HepG2 (cell line): ENCODE measurements around the gene PVRIG. TPM values are rescaled to one million over a fixed set of nuclear protein-coding genes. Genes with fewer than 3 reads are reported as not detected.

ENCODE experiments used
- ATAC-seq: fragments of 200-7000 bp; cut with Tn5 transposase; 3 replicates; pipeline ENCODE4 v1.9.1; 2020; ENCODE audit warnings: mild to moderate bottlenecking, moderate library complexity
- BruUV-seq: library from RNA; stranded (reverse); fragments of 400-500 nt; replicated peaks from 2 replicates; lab custom pipeline; 2021; lab: Mats Ljungman, UMichigan
- CTCF ChIA-PET: fragments of 300-600 bp; formaldehyde crosslinking; extraction: SDS; loops from one replicate; lab custom pipeline; 2021; ENCODE audit warnings: low total read pairs, inconsistent platforms, low intra/inter-chr PET ratio; lab: Yijun Ruan, JAX
- POLR2A ChIA-PET: fragments of 350-600 bp; sonication (Branson Sonifier 250); formaldehyde crosslinking; loops from one replicate; lab custom pipeline; 2020; ENCODE audit warnings: antibody characterized with exemption, inconsistent platforms; lab: Yijun Ruan, JAX
- DNase-seq: peaks from one replicate; pipeline ENCODE4 v3.0.0-alpha.2; 2015; ENCODE audit warnings: low spot score
- FAIRE-seq: peaks from 3 replicates; lab custom pipeline; 2011; peaks lifted over from hg19 to GRCh38; lab: Jason Lieb, UNC
- H2AFZ ChIP-seq: one replicate; pipeline ENCODE4 v1.6.1; 2011; ENCODE audit warnings: low read length, inconsistent platforms
- H3K27ac ChIP-seq: fragments of 300-600 bp; 3 replicates; pipeline ENCODE4 v1.8.0; 2011; ENCODE audit warnings: mixed run types, mild to moderate bottlenecking, mixed read lengths, low read length, inconsistent platforms; ENCODE audit not compliant: insufficient read depth; ENCODE audit errors: extremely low read length
- H3K27me3 ChIP-seq, 2 experiments: fragments of 200-600 bp in 1 of 2; 2 replicates in 1 of 2; 3 replicates in 1 of 2; pipeline versions ENCODE4 v1.6.0 to v1.8.0; 2011; ENCODE audit warnings: low read length in 2 of 2, mild to moderate bottlenecking in 2 of 2, moderate library complexity in 2 of 2, inconsistent platforms in 1 of 2; ENCODE audit not compliant: insufficient read depth in 2 of 2, control insufficient read depth in 1 of 2
- H3K36me3 ChIP-seq, 2 experiments: fragments of 200-600 bp in 1 of 2; replicated peaks in 1 of 2; 2 replicates in 1 of 2; 3 replicates in 1 of 2; pipeline versions ENCODE4 v1.5.1 to v1.8.0; 2011; ENCODE audit warnings: low read length in 2 of 2, inconsistent platforms in 1 of 2; ENCODE audit not compliant: insufficient read depth in 2 of 2, control insufficient read depth in 1 of 2
- H3K4me1 ChIP-seq: 2 replicates; pipeline ENCODE4 v1.5.1; 2012; ENCODE audit warnings: low read length, inconsistent platforms; ENCODE audit not compliant: insufficient read depth
- H3K4me2 ChIP-seq: 2 replicates; pipeline ENCODE4 v1.6.0; 2011; ENCODE audit warnings: low read depth, low read length, inconsistent platforms
- H3K4me3 ChIP-seq, 3 experiments: fragments of 200-600 bp in 1 of 3; sonication (generic), shearing (Covaris generic) in 1 of 3; replicated peaks in 1 of 3; 2 replicates each; pipeline ENCODE4 v1.5.1; 2011 to 2016; ENCODE audit warnings: low read length in 3 of 3, inconsistent platforms in 2 of 3, low read depth in 2 of 3, mild to moderate bottlenecking in 2 of 3, control low read depth in 1 of 3, mixed read lengths in 1 of 3; ENCODE audit not compliant: insufficient read depth in 1 of 3
- H3K79me2 ChIP-seq: one replicate; pipeline ENCODE4 v1.6.1; 2011; ENCODE audit warnings: low read length, inconsistent platforms; ENCODE audit not compliant: insufficient read depth
- H3K9ac ChIP-seq: 2 replicates; pipeline ENCODE4 v1.6.0; 2011; ENCODE audit warnings: mild to moderate bottlenecking, low read depth, low read length, inconsistent platforms; ENCODE audit not compliant: insufficient read depth
- H3K9me3 ChIP-seq: 2 replicates; pipeline ENCODE4 v1.5.1; 2012; ENCODE audit warnings: mild to moderate bottlenecking, low read length
- H4K20me1 ChIP-seq: 2 replicates; pipeline ENCODE4 v1.6.0; 2011; ENCODE audit warnings: inconsistent platforms, mild to moderate bottlenecking, low read length, moderate library complexity; ENCODE audit not compliant: insufficient read depth
- CREB1 ChIP-seq, 2 experiments: fragments of 450-650 bp in 1 of 2; IDR thresholded peaks; 2 replicates each; pipeline ENCODE4 v1.6.1; 2016 to 2017; ENCODE audit warnings: control low read depth in 1 of 2, mild to moderate bottlenecking in 1 of 2, missing compliant biosample characterization in 1 of 2, missing genetic modification characterization in 1 of 2
- EEA1 ChIP-seq: sonication (generic); formaldehyde crosslinking; IDR thresholded peaks from 2 replicates; pipeline ENCODE4 v1.5.1; 2020; ENCODE audit warnings: mild to moderate bottlenecking, missing genetic modification reagents, borderline replicate concordance
- HDAC1 ChIP-seq: sonication (generic); formaldehyde crosslinking; IDR thresholded peaks from 2 replicates; pipeline ENCODE4 v1.5.1; 2020; ENCODE audit warnings: mild to moderate bottlenecking, missing genetic modification reagents
- HNF4A ChIP-seq: sonication (generic); formaldehyde crosslinking; IDR thresholded peaks from 2 replicates; pipeline ENCODE4 v1.4.0; 2020; ENCODE audit warnings: missing genetic modification reagents
- IRX3 ChIP-seq: sonication (generic); formaldehyde crosslinking; IDR thresholded peaks from 2 replicates; pipeline ENCODE4 v1.8.1; 2023; ENCODE audit warnings: mild to moderate bottlenecking, low read depth, missing genetic modification reagents, borderline replicate concordance
- MTF2 ChIP-seq: sonication (generic); formaldehyde crosslinking; IDR thresholded peaks from 2 replicates; pipeline ENCODE4 v1.5.0; 2020; ENCODE audit warnings: missing genetic modification reagents, borderline replicate concordance
- NFE2 ChIP-seq: sonication (generic); formaldehyde crosslinking; IDR thresholded peaks from 2 replicates; pipeline ENCODE4 v1.4.0; 2020; ENCODE audit warnings: missing genetic modification reagents
- PAX8 ChIP-seq: sonication (generic); formaldehyde crosslinking; IDR thresholded peaks from 2 replicates; pipeline ENCODE4 v1.8.0; 2022; ENCODE audit warnings: mild to moderate bottlenecking, missing genetic modification reagents, borderline replicate concordance
- PAXIP1 ChIP-seq: sonication (generic); formaldehyde crosslinking; conservative IDR thresholded peaks from 2 replicates; pipeline ENCODE4 v1.4.0; 2020; ENCODE audit warnings: mild to moderate bottlenecking, missing genetic modification reagents, moderate library complexity
- PRDM10 ChIP-seq: sonication (generic); formaldehyde crosslinking; IDR thresholded peaks from 2 replicates; pipeline ENCODE4 v1.4.0; 2020; ENCODE audit warnings: low read depth, missing genetic modification reagents
- SALL1 ChIP-seq: sonication (generic); formaldehyde crosslinking; IDR thresholded peaks from 2 replicates; pipeline ENCODE4 v1.8.0; 2022; ENCODE audit warnings: mild to moderate bottlenecking, missing genetic modification reagents
- SMAD1 ChIP-seq: sonication (generic); formaldehyde crosslinking; IDR thresholded peaks from 2 replicates; pipeline ENCODE4 v1.4.0; 2020; ENCODE audit warnings: missing genetic modification reagents, low read depth, mild to moderate bottlenecking, borderline replicate concordance
- SMARCC2 ChIP-seq: fragments of 450-650 bp; IDR thresholded peaks from 2 replicates; pipeline ENCODE4 v1.6.1; 2017; ENCODE audit warnings: antibody characterized with exemption, mild to moderate bottlenecking
- ZMYM4 ChIP-seq: sonication (generic); formaldehyde crosslinking; IDR thresholded peaks from 2 replicates; pipeline ENCODE4 v1.8.1; 2023; ENCODE audit warnings: mild to moderate bottlenecking, missing genetic modification reagents
- ZNF205 ChIP-seq: IDR thresholded peaks from 2 replicates; pipeline ENCODE4 v1.6.1; 2018; ENCODE audit warnings: missing biosample characterization, missing genetic modification reagents
- ZNF460 ChIP-seq: sonication (generic); formaldehyde crosslinking; IDR thresholded peaks from 2 replicates; pipeline ENCODE4 v1.5.1; 2020; ENCODE audit warnings: missing genetic modification reagents, mild to moderate bottlenecking, borderline replicate concordance
- ZNF747 ChIP-seq: sonication (generic); formaldehyde crosslinking; IDR thresholded peaks from 2 replicates; pipeline ENCODE4 v1.8.1; 2023; ENCODE audit warnings: missing genetic modification reagents, mild to moderate bottlenecking, borderline replicate concordance
- WGBS: methylation state at CpG from one replicate; pipeline ENCODE4 v1.1.6; 2017; ENCODE audit warnings: low lambda C conversion rate; 5-methylcytosine and 5-hydroxymethylcytosine counted together
- in situ Hi-C: cut with HindIII; loops from 2 replicates; pipeline ENCODE4 v1.10.0; 2017; ENCODE audit warnings: low pct_unique_long_range_greater_than_20kb; ENCODE audit not compliant: extremely low pct_ligation_motif_present
- intact Hi-C: fragments of 100-400 bp; cut with micrococcal nuclease; formaldehyde crosslinking; loops from one replicate; pipeline ENCODE4 v1.10.0; 2022; ENCODE audit not compliant: unreplicated experiment
- polyA plus RNA-seq, 8 experiments: library from polyadenylated mRNA; depleted of rRNA in 3 of 8; stranded (reverse) in 7 of 8; unstranded in 1 of 8; fragments of >200 nt; fragmentation: Illumina TruSeq in 4 of 8; extraction: Trizol in 4 of 8; gene quantifications; 2 replicates each; pipeline versions ENCODE4 v1.2.1 to v1.2.3, GENCODE V29; 2011 to 2016; ENCODE audit warnings: low read depth in 4 of 8, missing spikeins in 1 of 8, mixed read lengths in 1 of 8; ENCODE audit not compliant: insufficient read depth in 1 of 8
- total RNA-seq, 5 experiments: library from RNA; depleted of rRNA; stranded (reverse); fragments of >200 nt; fragmentation: Illumina TruSeq; extraction: Trizol; gene quantifications; 2 replicates each; pipeline ENCODE4 v1.2.3, GENCODE V29; 2016; ENCODE audit warnings: low read depth in 1 of 5

The PVRIG gene
- total and polyA plus RNA-seq, 2 of the 13 experiments (the other 11 are each of a cell fraction or from before 2014, with no cell fraction given): not detected

GRCh38 chr7:100212631-100213286 is 7.0 kb upstream of the PVRIG start:
- no peak overlapping the region for H3K4me2 ChIP-seq
- no peaks in the 10 kb centered on the region for H3K36me3 ChIP-seq
- H3K4me1 ChIP-seq: peaks cover 33% of the 10 kb centered on the region
- ChIA-PET POLR2A (no interaction called here), CTCF (no interaction called here)
- FAIRE-seq (no peak), ATAC-seq (no peak; the same call in 2 of the 3 replicates), DNase-seq (no peak)
- H2AFZ ChIP-seq: no peak overlapping the region
- BruUV-seq: no TSS peak
- intact Hi-C loops: no loop called here
- no peaks in the 10 kb centered on the region for H3K27me3 ChIP-seq
- no peak overlapping the region for H3K4me3 ChIP-seq
- no peak overlapping the region for H3K27ac ChIP-seq
- no peaks in the 10 kb centered on the region for H4K20me1 ChIP-seq
- H3K79me2 ChIP-seq: no peaks in the 10 kb centered on the region
- 15% methylated on average over 5 of the region's 5 CpGs for WGBS
- no peak overlapping the region for H3K9ac ChIP-seq
- H3K9me3 ChIP-seq: no peaks in the 10 kb centered on the region
- in situ Hi-C loops: loop anchor here (5.0 kb wide), 1 partner anchor 80 kb away; no protein-coding TSS in a partner anchor
- TF ChIP-seq ZMYM4 (CRISPR knock-in tag) (0 out of 2 replicates have a peak, but pooled peaks have one; percentile 19), ZNF205 (CRISPR knock-in tag) (no peak), CREB1 (IDR thresholded peaks at IDR 0.05) (no peak), CREB1 (CRISPR knock-in tag; IDR thresholded peaks at IDR 0.05) (peak; percentile 15; the same call in 1 of the 2 replicates), SMARCC2 (no peak), IRX3 (CRISPR knock-in tag) (no peak), PAX8 (CRISPR knock-in tag) (no peak), SALL1 (CRISPR knock-in tag) (0 out of 2 replicates have a peak, but pooled peaks have one; percentile 12), HNF4A (peak; percentile 26; the same call in 1 of the 2 replicates), ZNF747 (CRISPR knock-in tag) (no peak), MTF2 (no peak), SMAD1 (CRISPR knock-in tag) (no peak), PRDM10 (CRISPR knock-in tag) (no peak), ZNF460 (CRISPR knock-in tag) (no peak), EEA1 (CRISPR knock-in tag) (no peak), NFE2 (CRISPR knock-in tag) (no peak), HDAC1 (CRISPR knock-in tag) (peak; percentile 21; the same call in 1 of the 2 replicates), PAXIP1 (0 out of 2 replicates have a peak, but pooled peaks have one; percentile 27)
